ENCODE results near the gene ZBTB18.

The ZBTB18 gene

DNA sequence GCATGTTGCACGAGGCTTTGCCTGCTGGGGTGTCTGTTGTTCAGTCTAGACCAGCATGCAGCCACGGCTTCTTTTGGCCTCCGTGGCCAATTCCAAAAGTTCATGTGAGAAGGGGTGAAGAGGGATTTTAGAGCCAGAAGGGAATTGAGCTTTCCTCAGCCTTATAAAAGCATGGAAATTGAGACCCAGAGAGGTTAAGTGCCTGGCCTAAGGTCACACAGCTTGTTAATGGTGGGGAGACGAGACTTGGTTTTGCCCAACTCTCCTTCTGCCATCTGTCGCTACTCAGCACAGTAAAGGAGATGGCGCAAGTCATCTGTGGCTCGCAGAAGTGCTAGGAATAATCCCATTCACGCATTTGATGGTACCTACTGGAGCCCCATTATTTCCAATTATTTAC is 25.7 kb downstream of the ZBTB18 start:
- no peaks in the 10 kb centered on the region for H3K79me1 ChIP-seq (replicated peaks; ENCODE audit: low read length, poor library complexity, severe bottlenecking)
- H2BK5ac ChIP-seq (ENCODE audit: low read depth, low read length, poor library complexity, severe bottlenecking): no peak overlapping the region
- H2AFZ ChIP-seq (ENCODE audit: low read depth, low read length): no peak overlapping the region
- 95% methylated on average over 8 of the region's 8 CpGs for WGBS
- H3K36me3 ChIP-seq (ENCODE audit: control insufficient read depth in 1 of 2, insufficient read depth in 2 of 2, low read depth in 1 of 2, low read length in 2 of 2): no peaks in the 10 kb centered on the region
- H3K4ac ChIP-seq (ENCODE audit: low read depth in 1 of 2, low read length in 2 of 2): no peak overlapping the region
- no peak overlapping the region for H3K27ac ChIP-seq (ENCODE audit: low read length, poor library complexity, severe bottlenecking)
- H2AK5ac ChIP-seq (ENCODE audit: low read length, severe bottlenecking): no peak overlapping the region
- no peak overlapping the region for H4K8ac ChIP-seq (ENCODE audit: low read length)
- H3K4me2 ChIP-seq (ENCODE audit: low read length, poor library complexity, severe bottlenecking): no peak overlapping the region
- no peak overlapping the region for H3K9ac ChIP-seq (ENCODE audit: low read length)
- no peak overlapping the region for H4K91ac ChIP-seq (ENCODE audit: low read length)
- peaks cover 9% of the 10 kb centered on the region for H3K4me1 ChIP-seq (ENCODE audit: control insufficient read depth, insufficient read depth, low read depth, low read length)
- no peak overlapping the region for H3K4me3 ChIP-seq (ENCODE audit: insufficient read depth in 1 of 2, low read depth in 1 of 2, low read length in 2 of 2)
- H2BK15ac ChIP-seq (ENCODE audit: low read depth, poor library complexity, severe bottlenecking): no peak overlapping the region
- no peak overlapping the region for H2BK120ac ChIP-seq (ENCODE audit: low read depth, low read length)
- no peaks in the 10 kb centered on the region for H3K9me3 ChIP-seq (ENCODE audit: control insufficient read depth, low read length)
- H2BK12ac ChIP-seq (ENCODE audit: low read length in 2 of 2): no peak overlapping the region
- H3K14ac ChIP-seq (ENCODE audit: low read length in 2 of 2): no peak overlapping the region
- H3K23ac ChIP-seq (ENCODE audit: low read length in 2 of 2): no peak overlapping the region
- H3K18ac ChIP-seq (ENCODE audit: low read depth in 1 of 2, low read length in 2 of 2): no peak overlapping the region
- no peak for DNase-seq
- H3K27me3 ChIP-seq (ENCODE audit: control insufficient read depth in 1 of 2, insufficient read depth in 1 of 2, low read length in 2 of 2): peaks cover 5 to 75% of the 10 kb centered on the region in 2 experiments

GRCh38 chr1:244077473-244078220 is 26.6 kb downstream of the ZBTB18 start:
- H3K4me1 ChIP-seq (ENCODE audit: control insufficient read depth, insufficient read depth, low read depth, low read length): peaks cover 9% of the 10 kb centered on the region
- H4K91ac ChIP-seq (ENCODE audit: low read length): no peak overlapping the region
- H2BK15ac ChIP-seq (ENCODE audit: low read depth, poor library complexity, severe bottlenecking): no peak overlapping the region
- peak overlapping the region in 1 of 2 experiments; percentile 55 for H3K14ac ChIP-seq (ENCODE audit: low read length in 2 of 2)
- H3K9me3 ChIP-seq (ENCODE audit: control insufficient read depth, low read length): no peaks in the 10 kb centered on the region
- no peak overlapping the region for H3K23ac ChIP-seq (ENCODE audit: low read length in 2 of 2)
- no peak overlapping the region for H3K9ac ChIP-seq (ENCODE audit: low read length)
- no peak overlapping the region for H2AFZ ChIP-seq (ENCODE audit: low read depth, low read length)
- no peak overlapping the region for H2BK5ac ChIP-seq (ENCODE audit: low read depth, low read length, poor library complexity, severe bottlenecking)
- H3K79me1 ChIP-seq (replicated peaks; ENCODE audit: low read length, poor library complexity, severe bottlenecking): no peaks in the 10 kb centered on the region
- 93% methylated on average over 12 of the region's 22 CpGs for WGBS
- H3K36me3 ChIP-seq (ENCODE audit: control insufficient read depth in 1 of 2, insufficient read depth in 2 of 2, low read depth in 1 of 2, low read length in 2 of 2): no peaks in the 10 kb centered on the region
- H2BK120ac ChIP-seq (ENCODE audit: low read depth, low read length): no peak overlapping the region
- peaks cover 5 to 80% of the 10 kb centered on the region in 2 experiments for H3K27me3 ChIP-seq (ENCODE audit: control insufficient read depth in 1 of 2, insufficient read depth in 1 of 2, low read length in 2 of 2)
- H4K8ac ChIP-seq (ENCODE audit: low read length): no peak overlapping the region
- DNase-seq: no peak
- no peak overlapping the region for H3K27ac ChIP-seq (ENCODE audit: low read length, poor library complexity, severe bottlenecking)
- H3K4me3 ChIP-seq (ENCODE audit: insufficient read depth in 1 of 2, low read depth in 1 of 2, low read length in 2 of 2): no peak overlapping the region
- H2BK12ac ChIP-seq (ENCODE audit: low read length in 2 of 2): no peak overlapping the region
- no peak overlapping the region for H3K18ac ChIP-seq (ENCODE audit: low read depth in 1 of 2, low read length in 2 of 2)
- H3K4me2 ChIP-seq (ENCODE audit: low read length, poor library complexity, severe bottlenecking): no peak overlapping the region
- no peak overlapping the region for H2AK5ac ChIP-seq (ENCODE audit: low read length, severe bottlenecking)
- no peak overlapping the region for H3K4ac ChIP-seq (ENCODE audit: low read depth in 1 of 2, low read length in 2 of 2)

- Histone ChIP-seq H2BK120ac (ENCODE audit: low read depth, low read length) (no peak overlapping the region), H3K18ac (ENCODE audit: low read depth in 1 of 2, low read length in 2 of 2) (no peak overlapping the region), H3K27ac (ENCODE audit: low read length, poor library complexity, severe bottlenecking) (peak overlapping the region; percentile 62), H3K27me3 (ENCODE audit: control insufficient read depth in 1 of 2, insufficient read depth in 1 of 2, low read length in 2 of 2) (peaks cover 5 to 89% of the 10 kb centered on the region in 2 experiments), H2BK12ac (ENCODE audit: low read length in 2 of 2) (peak overlapping the region in 1 of 2 experiments; percentile 4), H3K9me3 (ENCODE audit: control insufficient read depth, low read length) (peaks cover 6% of the 10 kb centered on the region), H3K14ac (ENCODE audit: low read length in 2 of 2) (peak overlapping the region in 1 of 2 experiments; percentile 44), H4K8ac (ENCODE audit: low read length) (no peak overlapping the region), H3K9ac (ENCODE audit: low read length) (no peak overlapping the region), H2BK5ac (ENCODE audit: low read depth, low read length, poor library complexity, severe bottlenecking) (no peak overlapping the region), H3K4ac (ENCODE audit: low read depth in 1 of 2, low read length in 2 of 2) (no peak overlapping the region), H2BK15ac (ENCODE audit: low read depth, poor library complexity, severe bottlenecking) (no peak overlapping the region), H2AK5ac (ENCODE audit: low read length, severe bottlenecking) (peak overlapping the region; percentile 37), H3K4me1 (ENCODE audit: control insufficient read depth, insufficient read depth, low read depth, low read length) (peaks cover 7% of the 10 kb centered on the region), H3K23ac (ENCODE audit: low read length in 2 of 2) (no peak overlapping the region), H3K4me2 (ENCODE audit: low read length, poor library complexity, severe bottlenecking) (no peak overlapping the region), H3K79me1 (replicated peaks; ENCODE audit: low read length, poor library complexity, severe bottlenecking) (no peaks in the 10 kb centered on the region), H3K36me3 (ENCODE audit: control insufficient read depth in 1 of 2, insufficient read depth in 2 of 2, low read depth in 1 of 2, low read length in 2 of 2) (no peaks in the 10 kb centered on the region), H4K91ac (ENCODE audit: low read length) (no peak overlapping the region), H3K4me3 (ENCODE audit: insufficient read depth in 1 of 2, low read depth in 1 of 2, low read length in 2 of 2) (no peak overlapping the region), H2AFZ (ENCODE audit: low read depth, low read length) (no peak overlapping the region)
- DNase-seq: no peak
- WGBS: 86% methylated on average over 11 of the region's 12 CpGs
These were observed 29.4 kb downstream of the ZBTB18 start for GRCh38 chr1:244080343-244080929.

- Histone ChIP-seq H3K4me1 (ENCODE audit: control insufficient read depth, insufficient read depth, low read depth, low read length) (peaks cover 11% of the 10 kb centered on the region), H2AFZ (ENCODE audit: low read depth, low read length) (no peak overlapping the region), H4K91ac (ENCODE audit: low read length) (no peak overlapping the region), H3K27me3 (ENCODE audit: control insufficient read depth in 1 of 2, insufficient read depth in 1 of 2, low read length in 2 of 2) (peaks cover 5 to 70% of the 10 kb centered on the region in 2 experiments), H3K36me3 (ENCODE audit: control insufficient read depth in 1 of 2, insufficient read depth in 2 of 2, low read depth in 1 of 2, low read length in 2 of 2) (no peaks in the 10 kb centered on the region), H2BK12ac (ENCODE audit: low read length in 2 of 2) (no peak overlapping the region), H3K4me3 (ENCODE audit: insufficient read depth in 1 of 2, low read depth in 1 of 2, low read length in 2 of 2) (no peak overlapping the region), H3K9me3 (ENCODE audit: control insufficient read depth, low read length) (peaks cover 17% of the 10 kb centered on the region), H4K8ac (ENCODE audit: low read length) (no peak overlapping the region), H3K23ac (ENCODE audit: low read length in 2 of 2) (no peak overlapping the region), H3K14ac (ENCODE audit: low read length in 2 of 2) (no peak overlapping the region), H3K79me1 (replicated peaks; ENCODE audit: low read length, poor library complexity, severe bottlenecking) (no peaks in the 10 kb centered on the region), H3K18ac (ENCODE audit: low read depth in 1 of 2, low read length in 2 of 2) (no peak overlapping the region), H2AK5ac (ENCODE audit: low read length, severe bottlenecking) (peak overlapping the region; percentile 62), H3K27ac (ENCODE audit: low read length, poor library complexity, severe bottlenecking) (no peak overlapping the region), H3K4ac (ENCODE audit: low read depth in 1 of 2, low read length in 2 of 2) (no peak overlapping the region), H2BK15ac (ENCODE audit: low read depth, poor library complexity, severe bottlenecking) (no peak overlapping the region), H3K9ac (ENCODE audit: low read length) (no peak overlapping the region), H2BK120ac (ENCODE audit: low read depth, low read length) (no peak overlapping the region), H2BK5ac (ENCODE audit: low read depth, low read length, poor library complexity, severe bottlenecking) (no peak overlapping the region), H3K4me2 (ENCODE audit: low read length, poor library complexity, severe bottlenecking) (no peak overlapping the region)
- DNase-seq: no peak
- 94% methylated on average over 2 of the region's 3 CpGs for WGBS
These were observed 31.9 kb downstream of the ZBTB18 start for GRCh38 chr1:244082969-244083368.

Measured in mesenchymal stem cell (in vitro differentiated cells and primary cell).